SK-N-MC (cell line): Measurements from ENCODE around the gene SGMS1.

Experiments used
- EZH2 ChIP-seq: fragments of 200-600 bp; sonication (generic); IDR thresholded peaks from one replicate; pipeline ENCODE4 v1.6.1; 2017; ENCODE audit warnings: antibody characterized with exemption
- FOXP2 ChIP-seq: optimal IDR thresholded peaks from 2 replicates; pipeline ENCODE3; 2011; ENCODE audit warnings: mild to moderate bottlenecking, moderate library complexity; ENCODE audit not compliant: insufficient read depth; ENCODE audit errors: extremely low read length, control extremely low read depth
- POLR2AphosphoS5 ChIP-seq: IDR thresholded peaks from 2 replicates; pipeline ENCODE4 v1.6.1; 2012; ENCODE audit warnings: mild to moderate bottlenecking, low read depth, low read length, borderline replicate concordance

- no peak for TF ChIP-seq POLR2AphosphoS5
- no peak for TF ChIP-seq EZH2
- no peak for TF ChIP-seq FOXP2
Measured at GRCh38 chr10:50601974-50602373, 21.8 kb downstream of the SGMS1 start.
